Subcutaneous adipose tissue (tissue), 4 donors: Measurements from ENCODE around the gene MSI2. TPM values are rescaled to one million over a fixed set of nuclear protein-coding genes. Genes with fewer than 3 reads are reported as not detected.

Experiments
- total RNA-seq, 4 donors: library from RNA; depleted of rRNA; stranded (reverse); fragments of >200 nt; gene quantifications; one replicate each; pipeline ENCODE4 v1.1.0, GENCODE V29; 2016
- TF ChIP-seq, protein P1 (sequence below): fragments of 450-650 bp; IDR thresholded peaks from one replicate; pipeline ENCODE4 v1.5.1; 2016; ENCODE audit warnings: low read depth, mild to moderate bottlenecking, control low read depth, antibody characterized with exemption, moderate library complexity

The MSI2 gene
- total RNA-seq, 4 donors from 2014 or later, result 9.5 to 12.9 (median 10.9) TPM

DNA sequence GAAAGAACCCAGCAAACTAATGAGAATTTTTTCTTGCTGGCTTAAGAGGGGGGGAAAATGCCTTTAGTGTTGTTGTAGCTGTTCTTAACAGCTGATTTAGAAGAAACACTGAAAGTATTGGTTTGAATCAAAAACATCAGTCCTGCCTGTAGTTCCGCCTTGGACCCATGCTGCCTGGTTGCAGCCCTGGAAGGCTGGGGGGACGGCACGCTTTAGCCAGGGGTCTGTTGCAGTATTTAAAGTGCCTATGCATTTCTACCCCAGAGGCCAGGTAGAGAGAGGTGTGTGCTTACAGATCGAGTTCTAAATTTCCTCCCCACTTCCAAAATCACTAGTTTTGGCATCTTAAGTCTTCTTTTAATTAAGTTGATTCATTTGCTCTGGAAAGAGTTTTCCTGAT, 286.9 kb downstream of the MSI2 start:
- TF ChIP-seq, protein P1, sequence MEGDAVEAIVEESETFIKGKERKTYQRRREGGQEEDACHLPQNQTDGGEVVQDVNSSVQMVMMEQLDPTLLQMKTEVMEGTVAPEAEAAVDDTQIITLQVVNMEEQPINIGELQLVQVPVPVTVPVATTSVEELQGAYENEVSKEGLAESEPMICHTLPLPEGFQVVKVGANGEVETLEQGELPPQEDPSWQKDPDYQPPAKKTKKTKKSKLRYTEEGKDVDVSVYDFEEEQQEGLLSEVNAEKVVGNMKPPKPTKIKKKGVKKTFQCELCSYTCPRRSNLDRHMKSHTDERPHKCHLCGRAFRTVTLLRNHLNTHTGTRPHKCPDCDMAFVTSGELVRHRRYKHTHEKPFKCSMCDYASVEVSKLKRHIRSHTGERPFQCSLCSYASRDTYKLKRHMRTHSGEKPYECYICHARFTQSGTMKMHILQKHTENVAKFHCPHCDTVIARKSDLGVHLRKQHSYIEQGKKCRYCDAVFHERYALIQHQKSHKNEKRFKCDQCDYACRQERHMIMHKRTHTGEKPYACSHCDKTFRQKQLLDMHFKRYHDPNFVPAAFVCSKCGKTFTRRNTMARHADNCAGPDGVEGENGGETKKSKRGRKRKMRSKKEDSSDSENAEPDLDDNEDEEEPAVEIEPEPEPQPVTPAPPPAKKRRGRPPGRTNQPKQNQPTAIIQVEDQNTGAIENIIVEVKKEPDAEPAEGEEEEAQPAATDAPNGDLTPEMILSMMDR, result no peak

DNA sequence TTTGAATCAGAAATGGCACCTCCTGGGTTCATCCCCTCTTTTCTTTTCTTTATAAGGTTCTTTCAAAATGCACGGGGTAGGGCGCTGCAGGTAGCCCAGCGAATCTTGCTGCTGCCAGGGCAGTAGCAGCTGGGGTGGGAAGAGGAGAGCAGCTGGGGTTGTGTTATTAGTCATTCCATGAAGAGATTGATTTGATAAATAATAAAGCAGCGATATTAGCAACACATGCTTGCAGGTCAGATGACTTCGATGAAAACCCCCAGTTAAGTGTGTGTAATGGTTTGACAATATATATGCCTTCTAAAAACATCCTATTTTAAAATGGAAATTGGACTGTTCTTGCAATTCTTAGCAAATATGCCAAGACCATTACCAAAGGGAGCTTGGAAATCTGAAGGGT, 288.1 kb downstream of the MSI2 start:
- TF ChIP-seq, protein P1, result no peak

DNA sequence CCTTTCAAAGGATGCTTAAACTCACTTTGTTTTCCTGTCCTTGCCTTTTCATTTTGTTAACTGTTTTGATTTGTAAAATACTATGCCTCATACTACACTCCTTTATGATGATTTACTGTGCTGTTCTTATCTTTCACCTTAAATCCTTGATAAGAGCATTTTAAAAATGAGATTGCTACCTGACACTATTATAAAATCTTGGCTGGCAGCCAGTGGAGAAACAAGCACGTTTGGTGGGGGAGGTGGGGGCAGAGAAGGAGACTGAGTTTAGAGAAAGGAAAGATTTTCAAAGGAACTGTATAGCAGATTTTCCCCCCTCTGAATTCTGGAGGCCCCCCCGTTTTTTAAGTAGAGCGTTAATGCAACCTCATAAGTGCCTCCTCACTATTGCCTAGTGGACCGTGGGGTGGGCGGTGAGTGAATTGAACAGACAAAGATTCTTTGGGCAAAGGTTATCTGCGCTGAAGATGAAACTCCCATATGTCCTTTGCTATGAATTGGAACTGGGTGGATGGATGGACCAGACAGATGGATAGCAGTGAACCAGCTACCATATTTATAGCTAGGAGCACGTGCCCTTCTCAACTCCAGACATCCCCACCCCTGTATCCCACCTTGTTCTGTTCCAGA, 288.6 kb downstream of the MSI2 start:
- TF ChIP-seq, protein P1, result no peak

DNA sequence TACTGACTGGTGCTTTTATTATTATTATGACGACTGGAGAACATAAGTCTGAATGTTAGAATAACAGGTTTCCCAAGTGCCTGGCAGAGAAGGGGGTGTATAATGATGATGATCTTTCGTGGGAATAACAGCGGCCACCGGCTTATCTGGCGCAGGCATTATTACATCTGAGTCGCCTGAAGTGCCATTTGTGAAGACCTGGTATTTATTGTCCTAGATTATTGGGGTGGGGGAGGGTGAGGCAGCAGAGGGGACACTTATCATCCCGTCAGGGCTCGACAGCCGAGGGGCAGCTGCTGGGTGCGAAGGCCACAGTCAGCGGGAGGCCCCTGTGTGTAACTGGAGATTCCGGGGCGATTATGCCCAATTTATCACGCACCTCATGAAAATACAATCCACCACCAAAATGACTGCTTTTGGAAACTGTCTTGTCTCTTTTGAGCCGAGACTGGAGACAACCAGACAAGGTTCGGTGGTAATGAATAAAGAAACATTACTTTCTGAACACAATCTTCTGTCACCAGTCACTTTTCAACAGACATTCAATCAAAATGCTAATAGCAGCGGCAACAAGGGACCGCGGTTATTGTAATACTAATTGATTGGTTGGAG, 289.5 kb downstream of the MSI2 start:
- TF ChIP-seq, protein P1, result no peak

DNA sequence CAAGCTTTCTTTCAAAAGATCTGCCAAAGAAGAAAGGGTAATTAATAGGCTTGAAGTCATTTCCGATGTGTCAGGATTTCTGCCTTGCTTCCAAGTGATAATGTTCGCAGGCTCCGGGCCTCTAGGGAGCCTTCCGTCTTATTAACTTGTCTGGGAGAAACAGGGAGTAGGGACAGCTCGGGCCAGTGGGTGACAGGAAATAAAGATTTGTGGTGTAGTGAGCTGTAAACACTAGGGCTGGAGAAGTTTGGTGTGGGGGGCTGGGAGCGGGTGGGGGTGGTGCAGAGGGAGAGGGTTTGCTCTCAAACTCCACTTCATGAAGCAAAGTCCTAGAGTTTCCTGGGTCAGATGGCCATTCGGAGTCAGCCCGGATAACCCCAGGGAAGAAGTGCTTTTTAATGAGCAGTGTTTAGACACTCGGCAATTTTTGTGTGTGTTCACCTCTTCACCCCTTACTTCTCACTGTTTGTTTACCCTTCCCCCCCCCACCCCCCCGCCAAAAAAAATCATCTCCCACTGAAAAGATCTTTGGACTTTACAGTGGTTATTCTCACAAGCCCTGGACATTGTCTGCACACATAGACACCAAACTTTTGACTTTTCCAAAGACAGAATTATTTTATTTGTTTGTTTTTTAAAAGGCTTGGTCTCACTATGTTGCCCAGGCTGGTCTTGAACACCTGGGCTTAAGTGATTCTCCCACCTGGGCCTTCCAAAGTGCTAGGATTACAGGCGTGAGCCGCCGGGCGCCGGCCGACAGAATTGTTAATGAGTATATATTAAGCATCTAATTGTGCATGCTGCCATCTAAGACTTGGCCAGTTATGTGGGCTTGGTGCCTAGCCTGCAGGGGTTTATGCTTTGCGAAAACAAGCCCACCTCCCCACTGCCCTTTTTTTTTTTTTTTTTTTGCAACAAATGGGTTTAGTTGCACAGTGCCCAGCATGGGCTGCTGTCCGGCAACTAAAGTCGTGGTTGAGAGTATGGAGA, 292.4 kb downstream of the MSI2 start:
- TF ChIP-seq, protein P1, result no peak

DNA sequence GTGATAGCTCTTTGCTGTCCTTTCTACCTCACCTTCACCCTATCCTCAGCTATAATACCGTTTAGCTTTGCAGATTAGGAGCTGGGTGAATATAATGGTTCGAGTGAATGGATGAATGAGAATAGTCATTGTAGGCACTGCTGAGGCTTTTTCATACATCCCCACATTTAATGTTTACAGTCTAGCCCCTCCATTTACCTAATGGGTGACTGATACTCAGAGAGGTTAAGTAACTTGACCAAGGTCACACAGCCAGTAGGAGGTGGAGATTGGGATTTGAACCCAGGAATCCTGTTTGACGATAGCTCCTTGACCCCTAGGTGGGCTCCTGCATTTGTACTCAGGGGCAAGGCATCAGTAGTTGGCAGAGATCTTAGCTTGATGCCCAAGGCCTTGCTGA, 293.1 kb downstream of the MSI2 start:
- TF ChIP-seq, protein P1, result no peak

DNA sequence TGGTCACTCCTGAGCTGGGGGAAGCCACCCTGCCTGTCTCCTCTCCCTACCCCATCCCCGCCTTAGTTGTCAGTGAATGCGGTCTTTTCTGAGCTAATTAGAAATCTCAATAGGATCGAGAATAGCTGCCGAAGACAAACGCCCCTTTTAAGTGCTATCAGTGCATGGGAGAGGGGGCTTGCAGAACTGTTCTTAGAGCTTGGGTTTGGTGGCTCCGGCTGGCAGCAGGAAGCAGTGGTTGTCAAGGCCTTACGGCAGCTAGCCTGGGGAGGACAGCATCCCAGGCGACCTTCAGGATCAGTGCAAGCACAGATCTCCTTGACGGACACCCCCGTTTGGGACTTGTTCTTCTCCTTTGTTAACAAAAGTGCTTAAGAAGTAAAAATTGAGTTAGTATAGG, 293.7 kb downstream of the MSI2 start:
- TF ChIP-seq, protein P1, result no peak
